CD4-positive, alpha-beta T cell (primary cell): ENCODE data around the gene ATF7IP. TPM values are rescaled to one million over a fixed set of nuclear protein-coding genes. Genes with fewer than 3 reads are reported as not detected.

ENCODE experiments used
- ATAC-seq: fragments of 200-7000 bp; cut with Tn5 transposase; one replicate; pipeline ENCODE4 v1.10.0; 2022; ENCODE audit warnings: mild to moderate bottlenecking; ENCODE audit not compliant: poor library complexity
- CTCF ChIA-PET: fragments of 350-600 bp; sonication (Branson Sonifier 250); formaldehyde crosslinking; loops from one replicate; lab custom pipeline; 2021; ENCODE audit warnings: antibody characterized with exemption, inconsistent platforms; lab: Charles Lee
- POLR2A ChIA-PET: fragments of 350-600 bp; sonication (Branson Sonifier 250); formaldehyde crosslinking; loops from one replicate; lab custom pipeline; 2021; ENCODE audit warnings: antibody characterized with exemption, inconsistent platforms; lab: Charles Lee
- DNase-seq, 14 experiments: peaks; one replicate each; pipeline ENCODE4 v3.0.0-alpha.2; 2013 to 2020; ENCODE audit warnings: mixed read lengths in 2 of 14
- H3K27ac ChIP-seq, 2 donors: one replicate each; pipeline versions ENCODE4 v1.5.1 to v1.7.0; 2013; ENCODE audit warnings: low read length in 2 of 2, low read depth in 1 of 2, mild to moderate bottlenecking in 1 of 2
- H3K27me3 ChIP-seq, 2 experiments: 1 replicate in 1 of 2; 2 replicates in 1 of 2; pipeline versions ENCODE4 v1.6.1 to v1.7.0; 2013; ENCODE audit warnings: low read length in 2 of 2, control low read depth in 1 of 2, mild to moderate bottlenecking in 1 of 2, moderate library complexity in 1 of 2; ENCODE audit not compliant: insufficient read depth in 2 of 2, control insufficient read depth in 1 of 2
- H3K36me3 ChIP-seq: one replicate; pipeline ENCODE4 v1.6.1; 2013; ENCODE audit warnings: low read length, control low read depth; ENCODE audit not compliant: insufficient read depth
- H3K4me1 ChIP-seq: one replicate; pipeline ENCODE4 v1.6.1; 2013; ENCODE audit warnings: low read length, control low read depth; ENCODE audit not compliant: insufficient read depth
- H3K4me3 ChIP-seq: one replicate; pipeline ENCODE4 v1.5.1; 2013; ENCODE audit warnings: mild to moderate bottlenecking, low read length, moderate library complexity
- H3K9me3 ChIP-seq, 2 experiments: 1 replicate in 1 of 2; 2 replicates in 1 of 2; pipeline versions ENCODE4 v1.6.1 to v1.7.0; 2013; ENCODE audit warnings: low read length in 2 of 2, mild to moderate bottlenecking in 2 of 2, control low read depth in 1 of 2, moderate library complexity in 1 of 2; ENCODE audit not compliant: control insufficient read depth in 1 of 2, insufficient read depth in 1 of 2
- H3K27ac Mint-ChIP-seq: one replicate; pipeline ENCODE4 v1.8.0; 2020; ENCODE audit warnings: mixed read lengths
- H3K27me3 Mint-ChIP-seq: one replicate; pipeline ENCODE4 v1.8.0; 2021; ENCODE audit warnings: mixed read lengths
- H3K36me3 Mint-ChIP-seq: one replicate; pipeline ENCODE4 v1.8.0; 2021; ENCODE audit warnings: low read depth, mixed read lengths
- H3K4me1 Mint-ChIP-seq: one replicate; pipeline ENCODE4 v1.8.0; 2021; ENCODE audit warnings: low read depth, mixed read lengths
- H3K4me3 Mint-ChIP-seq: one replicate; pipeline ENCODE4 v1.8.0; 2020; ENCODE audit warnings: mild to moderate bottlenecking, mixed read lengths
- H3K9me3 Mint-ChIP-seq: one replicate; pipeline ENCODE4 v1.8.0; 2020; ENCODE audit warnings: mixed read lengths
- intact Hi-C, 2 experiments: fragments of 100-400 bp; cut with DNase I in 1 of 2; cut with micrococcal nuclease in 1 of 2; formaldehyde crosslinking; loops; one replicate each; pipeline versions ENCODE4 v1.15.1 to v1.9.0; 2023 to 2025; cut with DNase I, micrococcal nuclease
- total RNA-seq, 174 experiments: library from RNA in 2 of 174; stranded (reverse) in 2 of 174; gene quantifications; one replicate each; pipeline ENCODE4 v1.2.3 and lab custom pipeline; 2021 to 2026
- TF ChIP-seq, protein P1 (sequence below): fragments of 200-600 bp; IDR thresholded peaks from one replicate; pipeline ENCODE4 v1.8.0; 2022; ENCODE audit warnings: antibody characterized with exemption, mild to moderate bottlenecking

The ATF7IP gene
- total RNA-seq, 2 experiments from 2014 or later = 134 to 143 TPM

GRCh38 chr12:14322403-14322802 lies 43.1 kb upstream of the ATF7IP start:
- CTCF ChIA-PET = no interaction called here
- Mint-ChIP-seq H3K27ac (no peak overlapping the region), H3K36me3 (no peaks in the 10 kb centered on the region), H3K9me3 (no peaks in the 10 kb centered on the region), H3K4me3 (no peak overlapping the region), H3K27me3 (no peaks in the 10 kb centered on the region), H3K4me1 (no peaks in the 10 kb centered on the region)
- POLR2A ChIA-PET = no interaction called here
- ATAC-seq (no peak), DNase-seq (no peak)
- Histone ChIP-seq H3K27ac (no peak overlapping the region), H3K9me3 (peaks cover 0 to 4% of the 10 kb centered on the region in 2 experiments), H3K27me3 (no peaks in the 10 kb centered on the region), H3K4me1 (no peaks in the 10 kb centered on the region), H3K36me3 (no peaks in the 10 kb centered on the region), H3K4me3 (no peak overlapping the region)
- intact Hi-C loops = no loop called here
- TF ChIP-seq, protein P1, sequence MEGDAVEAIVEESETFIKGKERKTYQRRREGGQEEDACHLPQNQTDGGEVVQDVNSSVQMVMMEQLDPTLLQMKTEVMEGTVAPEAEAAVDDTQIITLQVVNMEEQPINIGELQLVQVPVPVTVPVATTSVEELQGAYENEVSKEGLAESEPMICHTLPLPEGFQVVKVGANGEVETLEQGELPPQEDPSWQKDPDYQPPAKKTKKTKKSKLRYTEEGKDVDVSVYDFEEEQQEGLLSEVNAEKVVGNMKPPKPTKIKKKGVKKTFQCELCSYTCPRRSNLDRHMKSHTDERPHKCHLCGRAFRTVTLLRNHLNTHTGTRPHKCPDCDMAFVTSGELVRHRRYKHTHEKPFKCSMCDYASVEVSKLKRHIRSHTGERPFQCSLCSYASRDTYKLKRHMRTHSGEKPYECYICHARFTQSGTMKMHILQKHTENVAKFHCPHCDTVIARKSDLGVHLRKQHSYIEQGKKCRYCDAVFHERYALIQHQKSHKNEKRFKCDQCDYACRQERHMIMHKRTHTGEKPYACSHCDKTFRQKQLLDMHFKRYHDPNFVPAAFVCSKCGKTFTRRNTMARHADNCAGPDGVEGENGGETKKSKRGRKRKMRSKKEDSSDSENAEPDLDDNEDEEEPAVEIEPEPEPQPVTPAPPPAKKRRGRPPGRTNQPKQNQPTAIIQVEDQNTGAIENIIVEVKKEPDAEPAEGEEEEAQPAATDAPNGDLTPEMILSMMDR = no peak

- no peak overlapping the region for H3K4me3 Mint-ChIP-seq
- no peaks in the 10 kb centered on the region for H3K4me1 Mint-ChIP-seq
- no peaks in the 10 kb centered on the region for H3K27me3 Mint-ChIP-seq
- peaks cover 2% of the 10 kb centered on the region for H3K9me3 Mint-ChIP-seq
- intact Hi-C loops = no loop called here
- ATAC-seq (no peak), DNase-seq (no peak)
- Histone ChIP-seq H3K9me3 (peaks cover 0 to 4% of the 10 kb centered on the region in 2 experiments), H3K27ac (no peak overlapping the region), H3K36me3 (no peaks in the 10 kb centered on the region), H3K4me1 (no peaks in the 10 kb centered on the region), H3K4me3 (no peak overlapping the region), H3K27me3 (no peaks in the 10 kb centered on the region)
- H3K27ac Mint-ChIP-seq = no peak overlapping the region
- H3K36me3 Mint-ChIP-seq = no peaks in the 10 kb centered on the region
- POLR2A ChIA-PET = no interaction called here
- CTCF ChIA-PET = interaction anchor here (0.6 kb wide), 1 partner anchor 1267 kb away, joined by 4 read pairs; no protein-coding TSS in a partner anchor
- TF ChIP-seq, protein P1 = no peak
These were observed 39.7 kb upstream of the ATF7IP start for GRCh38 chr12:14325716-14326343.

DNA sequence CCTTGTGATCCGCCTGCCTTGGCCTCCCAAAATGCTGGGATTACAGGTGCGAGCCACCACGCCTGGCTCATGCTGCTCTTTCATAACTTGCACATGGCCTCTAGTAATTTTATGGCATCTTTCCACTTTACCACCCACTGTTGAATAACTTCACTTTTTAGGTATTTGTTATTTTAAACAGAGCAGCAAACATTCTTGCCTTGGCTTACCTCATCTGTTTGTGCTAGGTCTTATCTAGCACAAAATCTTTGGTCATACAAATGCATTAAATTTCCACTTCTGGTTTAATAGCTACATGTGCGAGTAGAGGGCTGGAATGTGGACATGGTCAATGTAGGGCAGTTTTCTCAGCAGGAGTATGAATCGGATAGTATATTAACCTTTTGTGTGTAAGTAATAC lies 38.8 kb upstream of the ATF7IP start:
- Mint-ChIP-seq H3K27me3 (no peaks in the 10 kb centered on the region), H3K4me3 (no peak overlapping the region), H3K27ac (no peak overlapping the region), H3K9me3 (peaks cover 5% of the 10 kb centered on the region), H3K4me1 (no peaks in the 10 kb centered on the region), H3K36me3 (no peaks in the 10 kb centered on the region)
- H3K27me3 ChIP-seq = no peaks in the 10 kb centered on the region
- no peaks in the 10 kb centered on the region for H3K36me3 ChIP-seq
- ATAC-seq (no peak), DNase-seq (no peak)
- no peak overlapping the region for H3K27ac ChIP-seq
- POLR2A ChIA-PET = no interaction called here
- CTCF ChIA-PET = interaction anchor here (0.6 kb wide), 1 partner anchor 1268 kb away, joined by 4 read pairs; no protein-coding TSS in a partner anchor
- H3K4me1 ChIP-seq = no peaks in the 10 kb centered on the region
- peaks cover under 1 to 4% of the 10 kb centered on the region in 2 experiments for H3K9me3 ChIP-seq
- TF ChIP-seq, protein P1 = no peak
- intact Hi-C loops = no loop called here
- H3K4me3 ChIP-seq = no peak overlapping the region
